ENCODE data around the gene NFATC2IP.

The NFATC2IP gene

DNA sequence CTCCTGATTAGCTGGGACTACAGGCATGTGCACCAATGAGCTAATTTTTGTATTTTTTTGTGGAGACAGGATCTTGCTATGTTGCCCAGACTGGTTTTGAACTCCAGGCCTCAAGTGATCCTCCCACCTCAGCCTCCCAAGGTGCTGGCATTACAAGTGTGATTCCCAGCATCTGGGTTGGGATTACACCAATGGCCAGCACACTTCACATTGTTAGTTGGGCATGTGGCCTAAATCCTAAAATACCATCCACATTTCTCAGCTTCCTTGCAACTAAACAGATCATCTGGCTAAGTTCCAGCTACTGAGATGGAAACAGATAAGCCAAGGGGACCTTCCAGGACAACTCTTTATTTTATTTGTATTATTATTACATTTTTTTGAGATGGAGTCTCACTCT is 35.6 kb upstream of the NFATC2IP start:
- CTCF ChIA-PET = interaction anchor here (1.2 to 2.8 kb wide), 3 partner anchors 27 to 32 kb away, joined by 3 to 9 read pairs (median 3); no protein-coding TSS in a partner anchor

DNA sequence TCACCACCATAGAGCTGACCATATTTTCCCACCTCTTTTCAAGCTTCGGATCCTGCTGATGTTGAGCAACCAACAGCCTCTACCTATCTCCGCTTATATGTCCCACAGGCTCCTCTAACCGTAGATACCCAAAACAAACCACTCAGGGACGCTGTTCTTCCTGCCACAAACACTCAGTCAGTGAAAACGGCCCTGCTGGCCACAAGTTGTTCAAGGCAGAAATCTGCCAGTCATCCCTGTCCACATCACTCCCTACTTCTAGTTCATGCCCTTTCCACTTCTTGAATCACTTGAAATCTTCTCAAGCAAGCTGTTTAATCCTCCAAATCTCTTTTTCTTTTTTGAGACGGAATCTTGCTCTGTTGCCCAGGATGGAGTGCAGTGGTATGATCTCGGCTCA is 33.6 kb upstream of the NFATC2IP start:
- POLR2A ChIA-PET = no interaction called here
- TF ChIP-seq, protein P1, sequence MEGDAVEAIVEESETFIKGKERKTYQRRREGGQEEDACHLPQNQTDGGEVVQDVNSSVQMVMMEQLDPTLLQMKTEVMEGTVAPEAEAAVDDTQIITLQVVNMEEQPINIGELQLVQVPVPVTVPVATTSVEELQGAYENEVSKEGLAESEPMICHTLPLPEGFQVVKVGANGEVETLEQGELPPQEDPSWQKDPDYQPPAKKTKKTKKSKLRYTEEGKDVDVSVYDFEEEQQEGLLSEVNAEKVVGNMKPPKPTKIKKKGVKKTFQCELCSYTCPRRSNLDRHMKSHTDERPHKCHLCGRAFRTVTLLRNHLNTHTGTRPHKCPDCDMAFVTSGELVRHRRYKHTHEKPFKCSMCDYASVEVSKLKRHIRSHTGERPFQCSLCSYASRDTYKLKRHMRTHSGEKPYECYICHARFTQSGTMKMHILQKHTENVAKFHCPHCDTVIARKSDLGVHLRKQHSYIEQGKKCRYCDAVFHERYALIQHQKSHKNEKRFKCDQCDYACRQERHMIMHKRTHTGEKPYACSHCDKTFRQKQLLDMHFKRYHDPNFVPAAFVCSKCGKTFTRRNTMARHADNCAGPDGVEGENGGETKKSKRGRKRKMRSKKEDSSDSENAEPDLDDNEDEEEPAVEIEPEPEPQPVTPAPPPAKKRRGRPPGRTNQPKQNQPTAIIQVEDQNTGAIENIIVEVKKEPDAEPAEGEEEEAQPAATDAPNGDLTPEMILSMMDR (IDR thresholded peaks at IDR 0.05; ENCODE audit: control extremely low read depth, extremely low read depth, low read depth, missing control alignments) = no peak
- CTCF ChIA-PET = interaction anchor here (2.8 kb wide), 1 partner anchor 28 kb away, joined by 9 read pairs; no protein-coding TSS in a partner anchor

More for the DNA sequence above, 35.6 kb upstream of the NFATC2IP start:
- no peak for DNase-seq (ENCODE audit: extremely low spot score)
- TF ChIP-seq, protein P1 (IDR thresholded peaks at IDR 0.05; ENCODE audit: control extremely low read depth, extremely low read depth, low read depth, missing control alignments) = no peak
- POLR2A ChIA-PET = interaction anchor here (1.0 to 1.5 kb wide), 2 partner anchors 9 to 13 kb away, joined by 3 read pairs; no protein-coding TSS in a partner anchor

DNA sequence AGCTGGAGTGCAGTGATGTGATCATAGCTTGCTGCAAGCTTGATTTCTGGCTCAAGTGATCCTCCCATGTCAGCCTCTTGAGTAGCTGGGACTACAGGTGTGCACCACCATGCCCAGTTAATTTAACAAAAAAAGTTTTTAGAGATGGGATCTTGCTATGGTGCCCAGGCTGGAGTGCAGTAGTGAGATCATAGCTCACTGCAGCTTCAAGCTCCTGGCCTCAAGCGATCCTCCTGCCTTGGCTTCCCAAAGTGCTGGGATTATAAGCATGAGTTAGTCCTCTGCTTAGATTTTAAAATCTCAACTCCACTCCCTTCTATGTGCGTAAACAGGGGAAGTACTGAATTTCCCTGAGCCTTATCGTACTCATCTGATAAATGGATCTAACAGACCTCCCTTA is 32.0 kb upstream of the NFATC2IP start:
- TF ChIP-seq, protein P1 (IDR thresholded peaks at IDR 0.05; ENCODE audit: control extremely low read depth, extremely low read depth, low read depth, missing control alignments) = no peak
- ChIA-PET CTCF (interaction anchor here (1.1 to 2.2 kb wide), 2 partner anchors 26 to 45 kb away, joined by 3 to 5 read pairs; no protein-coding TSS in a partner anchor), POLR2A (interaction anchor here (1.0 kb wide), 1 partner anchor 56 kb away, joined by 3 read pairs; the partner anchor contains the start of gene SPNS1)
- no peak for DNase-seq (ENCODE audit: extremely low spot score)

More for the DNA sequence above, 33.6 kb upstream of the NFATC2IP start:
- DNase-seq (ENCODE audit: extremely low spot score) = no peak

DNA sequence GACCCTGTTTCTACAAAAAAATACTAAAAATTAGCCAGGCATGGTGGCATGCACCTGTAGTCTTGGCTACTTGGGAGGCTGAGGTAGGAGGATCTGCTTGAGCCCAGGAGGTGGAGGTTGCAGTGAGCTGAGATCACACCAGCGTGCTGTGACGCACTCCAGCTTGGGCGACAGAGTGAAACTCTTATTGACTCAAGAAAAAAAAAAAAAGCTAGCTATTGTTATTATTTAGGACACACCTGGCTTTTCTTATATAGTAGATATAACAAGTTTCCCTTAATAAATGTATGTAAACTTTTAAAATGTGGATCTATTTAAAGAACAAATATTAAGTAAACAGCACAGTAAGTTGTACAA is 27.5 kb upstream of the NFATC2IP start:
- CTCF ChIA-PET = interaction anchor here (0.9 to 2.3 kb wide), 2 partner anchors 9 to 22 kb away, joined by 4 to 19 read pairs; no protein-coding TSS in a partner anchor
- POLR2A ChIA-PET = interaction anchor here (0.6 to 1.2 kb wide), 4 partner anchors 7 to 65 kb away, joined by 4 to 9 read pairs (median 6); no protein-coding TSS in a partner anchor
- no peak for DNase-seq (ENCODE audit: extremely low spot score)
- TF ChIP-seq, protein P1 (IDR thresholded peaks at IDR 0.05; ENCODE audit: control extremely low read depth, extremely low read depth, low read depth, missing control alignments) = no peak

DNA sequence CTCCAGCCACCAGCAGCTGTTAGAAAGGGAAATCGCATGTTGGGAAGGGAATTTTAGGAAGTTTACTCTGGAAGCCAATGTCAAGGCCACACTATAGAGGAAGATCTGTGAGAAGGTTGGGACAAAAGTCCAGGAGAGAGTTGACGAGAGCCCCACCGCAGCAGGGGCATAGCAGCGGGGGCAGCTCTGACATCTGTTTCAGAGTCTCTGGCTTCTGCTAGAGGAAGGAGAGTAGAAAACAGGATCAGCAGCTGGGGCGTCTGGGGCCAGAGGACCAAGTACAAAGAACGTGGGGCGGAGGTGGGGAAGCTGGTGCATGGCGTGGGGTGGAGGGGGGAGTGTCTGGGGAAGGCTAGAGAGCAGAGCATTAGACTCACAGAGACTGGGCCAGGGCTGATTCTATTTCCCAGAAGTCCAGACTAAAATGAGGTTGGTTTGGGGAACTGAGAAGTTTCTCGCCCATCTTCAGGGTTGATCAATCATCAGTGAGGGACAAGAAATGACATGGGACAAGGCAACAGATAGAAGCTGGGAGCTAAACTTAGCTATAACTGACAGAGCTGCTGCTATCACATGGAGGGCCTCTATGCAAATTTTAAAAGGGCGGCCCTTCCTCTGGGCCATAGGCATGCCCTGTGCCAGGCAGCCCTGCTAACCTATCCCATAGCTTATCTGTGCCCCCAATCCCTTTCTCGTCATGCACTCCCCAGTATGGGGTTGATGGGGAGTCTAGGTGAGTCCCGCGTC is 26.9 kb upstream of the NFATC2IP start:
- ChIA-PET POLR2A (interaction anchor here (0.6 to 1.2 kb wide), 6 partner anchors 8 to 66 kb away, joined by 3 to 9 read pairs (median 4); no protein-coding TSS in a partner anchor), CTCF (interaction anchor here (0.7 to 2.3 kb wide), 4 partner anchors 9 to 78 kb away, joined by 3 to 19 read pairs (median 7); partner anchors contain the start of genes CD19 and TUFM)
- TF ChIP-seq, protein P1 (IDR thresholded peaks at IDR 0.05; ENCODE audit: control extremely low read depth, extremely low read depth, low read depth, missing control alignments) = no peak
- DNase-seq (ENCODE audit: extremely low spot score) = peak; percentile 77

DNA sequence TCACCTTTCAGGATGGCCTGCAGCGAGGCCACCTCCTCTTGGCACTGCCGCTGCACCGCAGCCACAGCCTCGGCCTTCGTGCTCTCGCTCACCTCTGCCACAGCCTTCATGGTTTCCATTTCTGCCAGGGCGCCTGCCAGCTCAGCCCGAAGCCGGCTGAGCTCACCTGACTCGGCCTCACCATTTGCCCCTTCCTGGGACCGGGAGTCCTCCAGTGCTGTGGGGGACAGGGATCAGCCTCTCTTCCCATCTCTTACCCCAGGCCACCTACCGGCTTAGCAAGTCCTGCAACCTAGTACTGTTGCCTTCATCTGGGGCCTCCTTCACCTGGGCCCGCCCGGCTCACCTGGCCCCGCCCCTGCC is 26.4 kb upstream of the NFATC2IP start:
- ChIA-PET CTCF (interaction anchor here (0.7 to 2.3 kb wide), 4 partner anchors 8 to 78 kb away, joined by 3 to 19 read pairs (median 7); partner anchors contain the start of genes CD19 and TUFM), POLR2A (interaction anchor here (1.0 to 1.2 kb wide), 4 partner anchors 10 to 62 kb away, joined by 3 to 9 read pairs (median 4); no protein-coding TSS in a partner anchor)
- no peak for DNase-seq (ENCODE audit: extremely low spot score)
- TF ChIP-seq, protein P1 (IDR thresholded peaks at IDR 0.05; ENCODE audit: control extremely low read depth, extremely low read depth, low read depth, missing control alignments) = no peak

Measured in GM10248 (cell line).